HepG2 (cell line): ENCODE data around the gene SKP1. TPM values are rescaled to one million over a fixed set of nuclear protein-coding genes. Genes with fewer than 3 reads are reported as not detected.

Experiments
- ATAC-seq: fragments of 200-7000 bp; cut with Tn5 transposase; 3 replicates; pipeline ENCODE4 v1.9.1; 2020; ENCODE audit warnings: mild to moderate bottlenecking, moderate library complexity
- BruUV-seq: library from RNA; stranded (reverse); fragments of 400-500 nt; replicated peaks from 2 replicates; lab custom pipeline; 2021; lab: Mats Ljungman, UMichigan
- CTCF ChIA-PET: fragments of 300-600 bp; formaldehyde crosslinking; extraction: SDS; loops from one replicate; lab custom pipeline; 2021; ENCODE audit warnings: low total read pairs, inconsistent platforms, low intra/inter-chr PET ratio; lab: Yijun Ruan, JAX
- POLR2A ChIA-PET: fragments of 350-600 bp; sonication (Branson Sonifier 250); formaldehyde crosslinking; loops from one replicate; lab custom pipeline; 2020; ENCODE audit warnings: antibody characterized with exemption, inconsistent platforms; lab: Yijun Ruan, JAX
- DNase-seq: peaks from one replicate; pipeline ENCODE4 v3.0.0-alpha.2; 2015; ENCODE audit warnings: low spot score
- FAIRE-seq: peaks from 3 replicates; lab custom pipeline; 2011; peaks lifted over from hg19 to GRCh38; lab: Jason Lieb, UNC
- H2AFZ ChIP-seq: one replicate; pipeline ENCODE4 v1.6.1; 2011; ENCODE audit warnings: low read length, inconsistent platforms
- H3K27ac ChIP-seq: fragments of 300-600 bp; 3 replicates; pipeline ENCODE4 v1.8.0; 2011; ENCODE audit warnings: mixed run types, mild to moderate bottlenecking, mixed read lengths, low read length, inconsistent platforms; ENCODE audit not compliant: insufficient read depth; ENCODE audit errors: extremely low read length
- H3K27me3 ChIP-seq, 2 experiments: fragments of 200-600 bp in 1 of 2; 2 replicates in 1 of 2; 3 replicates in 1 of 2; pipeline versions ENCODE4 v1.6.0 to v1.8.0; 2011; ENCODE audit warnings: low read length in 2 of 2, mild to moderate bottlenecking in 2 of 2, moderate library complexity in 2 of 2, inconsistent platforms in 1 of 2; ENCODE audit not compliant: insufficient read depth in 2 of 2, control insufficient read depth in 1 of 2
- H3K36me3 ChIP-seq, 2 experiments: fragments of 200-600 bp in 1 of 2; replicated peaks in 1 of 2; 2 replicates in 1 of 2; 3 replicates in 1 of 2; pipeline versions ENCODE4 v1.5.1 to v1.8.0; 2011; ENCODE audit warnings: low read length in 2 of 2, inconsistent platforms in 1 of 2; ENCODE audit not compliant: insufficient read depth in 2 of 2, control insufficient read depth in 1 of 2
- H3K4me1 ChIP-seq: 2 replicates; pipeline ENCODE4 v1.5.1; 2012; ENCODE audit warnings: low read length, inconsistent platforms; ENCODE audit not compliant: insufficient read depth
- H3K4me2 ChIP-seq: 2 replicates; pipeline ENCODE4 v1.6.0; 2011; ENCODE audit warnings: low read depth, low read length, inconsistent platforms
- H3K4me3 ChIP-seq, 3 experiments: fragments of 200-600 bp in 1 of 3; sonication (generic), shearing (Covaris generic) in 1 of 3; replicated peaks in 1 of 3; 2 replicates each; pipeline ENCODE4 v1.5.1; 2011 to 2016; ENCODE audit warnings: low read length in 3 of 3, inconsistent platforms in 2 of 3, low read depth in 2 of 3, mild to moderate bottlenecking in 2 of 3, control low read depth in 1 of 3, mixed read lengths in 1 of 3; ENCODE audit not compliant: insufficient read depth in 1 of 3
- H3K79me2 ChIP-seq: one replicate; pipeline ENCODE4 v1.6.1; 2011; ENCODE audit warnings: low read length, inconsistent platforms; ENCODE audit not compliant: insufficient read depth
- H3K9ac ChIP-seq: 2 replicates; pipeline ENCODE4 v1.6.0; 2011; ENCODE audit warnings: mild to moderate bottlenecking, low read depth, low read length, inconsistent platforms; ENCODE audit not compliant: insufficient read depth
- H3K9me3 ChIP-seq: 2 replicates; pipeline ENCODE4 v1.5.1; 2012; ENCODE audit warnings: mild to moderate bottlenecking, low read length
- H4K20me1 ChIP-seq: 2 replicates; pipeline ENCODE4 v1.6.0; 2011; ENCODE audit warnings: inconsistent platforms, mild to moderate bottlenecking, low read length, moderate library complexity; ENCODE audit not compliant: insufficient read depth
- ATF6 ChIP-seq: sonication (generic); formaldehyde crosslinking; conservative IDR thresholded peaks from 2 replicates; pipeline ENCODE4 v1.4.0; 2020; ENCODE audit warnings: missing genetic modification reagents
- CENPT ChIP-seq: sonication (generic); formaldehyde crosslinking; IDR thresholded peaks from 2 replicates; pipeline ENCODE4 v1.8.0; 2022; ENCODE audit warnings: low read depth, mild to moderate bottlenecking, moderate library complexity, missing genetic modification reagents
- EED ChIP-seq: sonication (generic); formaldehyde crosslinking; IDR thresholded peaks from 2 replicates; pipeline ENCODE4 v1.5.0; 2020; ENCODE audit warnings: mild to moderate bottlenecking, missing genetic modification reagents
- ESRRA ChIP-seq: sonication (generic); formaldehyde crosslinking; IDR thresholded peaks from 2 replicates; pipeline ENCODE4 v1.5.1; 2020; ENCODE audit warnings: mild to moderate bottlenecking, low read depth, missing genetic modification reagents
- EZH2 ChIP-seq: conservative IDR thresholded peaks from 2 replicates; pipeline ENCODE4 v1.6.1; 2012; ENCODE audit warnings: mild to moderate bottlenecking, low read depth, low read length, moderate library complexity
- FOXK1 ChIP-seq: sonication (generic); formaldehyde crosslinking; IDR thresholded peaks from 2 replicates; pipeline ENCODE4 v1.4.0; 2020; ENCODE audit warnings: low read depth, missing genetic modification reagents, borderline replicate concordance
- GTF3A ChIP-seq: sonication (generic); formaldehyde crosslinking; conservative IDR thresholded peaks from 2 replicates; pipeline ENCODE4 v1.4.0; 2020; ENCODE audit warnings: mild to moderate bottlenecking, missing genetic modification reagents
- HDAC2 ChIP-seq: sonication (generic); formaldehyde crosslinking; IDR thresholded peaks from 2 replicates; pipeline ENCODE4 v1.4.0; 2020; ENCODE audit warnings: missing genetic modification reagents
- PRMT3 ChIP-seq: sonication (generic); formaldehyde crosslinking; IDR thresholded peaks from 2 replicates; pipeline ENCODE4 v1.8.1; 2022; ENCODE audit warnings: low read depth, mild to moderate bottlenecking, moderate library complexity, missing genetic modification reagents, borderline replicate concordance
- SYNCRIP ChIP-seq: fragments of 200-400 bp; formaldehyde crosslinking; IDR thresholded peaks from 2 replicates; pipeline ENCODE4 v1.6.1; 2018; ENCODE audit warnings: mild to moderate bottlenecking, low read depth, low read length; ENCODE audit not compliant: insufficient read depth
- TARDBP ChIP-seq: sonication (generic); formaldehyde crosslinking; IDR thresholded peaks from 2 replicates; pipeline ENCODE4 v1.8.0; 2022; ENCODE audit warnings: mild to moderate bottlenecking, missing genetic modification reagents
- ZFAT ChIP-seq: sonication (generic); formaldehyde crosslinking; conservative IDR thresholded peaks from 2 replicates; pipeline ENCODE4 v1.8.1; 2023; ENCODE audit warnings: missing genetic modification reagents, inconsistent platforms
- ZNF251 ChIP-seq: sonication (generic); formaldehyde crosslinking; IDR thresholded peaks from 2 replicates; pipeline ENCODE4 v1.9.0; 2021; ENCODE audit warnings: mild to moderate bottlenecking, missing genetic modification reagents
- ZNF275 ChIP-seq: sonication (generic); formaldehyde crosslinking; IDR thresholded peaks from 2 replicates; pipeline ENCODE4 v1.8.0; 2022; ENCODE audit warnings: missing genetic modification reagents, mild to moderate bottlenecking, inconsistent platforms, borderline replicate concordance
- ZNF512B ChIP-seq: sonication (generic); formaldehyde crosslinking; IDR thresholded peaks from 2 replicates; pipeline ENCODE4 v1.5.1; 2020; ENCODE audit warnings: missing genetic modification reagents, mild to moderate bottlenecking, borderline replicate concordance
- ZNF7 ChIP-seq: IDR thresholded peaks from 2 replicates; pipeline ENCODE4 v1.6.1; 2016; ENCODE audit warnings: missing biosample characterization, missing genetic modification reagents
- WGBS: methylation state at CpG from one replicate; pipeline ENCODE4 v1.1.6; 2017; ENCODE audit warnings: low lambda C conversion rate; 5-methylcytosine and 5-hydroxymethylcytosine counted together
- in situ Hi-C: cut with HindIII; loops from 2 replicates; pipeline ENCODE4 v1.10.0; 2017; ENCODE audit warnings: low pct_unique_long_range_greater_than_20kb; ENCODE audit not compliant: extremely low pct_ligation_motif_present
- intact Hi-C: fragments of 100-400 bp; cut with micrococcal nuclease; formaldehyde crosslinking; loops from one replicate; pipeline ENCODE4 v1.10.0; 2022; ENCODE audit not compliant: unreplicated experiment
- polyA plus RNA-seq, 8 experiments: library from polyadenylated mRNA; depleted of rRNA in 3 of 8; stranded (reverse) in 7 of 8; unstranded in 1 of 8; fragments of >200 nt; fragmentation: Illumina TruSeq in 4 of 8; extraction: Trizol in 4 of 8; gene quantifications; 2 replicates each; pipeline versions ENCODE4 v1.2.1 to v1.2.3, GENCODE V29; 2011 to 2016; ENCODE audit warnings: low read depth in 4 of 8, missing spikeins in 1 of 8, mixed read lengths in 1 of 8; ENCODE audit not compliant: insufficient read depth in 1 of 8
- total RNA-seq, 5 experiments: library from RNA; depleted of rRNA; stranded (reverse); fragments of >200 nt; fragmentation: Illumina TruSeq; extraction: Trizol; gene quantifications; 2 replicates each; pipeline ENCODE4 v1.2.3, GENCODE V29; 2016; ENCODE audit warnings: low read depth in 1 of 5

SKP1 gene
- total and polyA plus RNA-seq, 2 of the 13 experiments (the other 11 are each of a cell fraction or from before 2014, with no cell fraction given): 134 to 340 TPM

GRCh38 chr5:134209477-134210245 is 32.9 kb upstream of the SKP1 start:
- Histone ChIP-seq H3K4me2 (no peak overlapping the region), H2AFZ (no peak overlapping the region), H3K9ac (no peak overlapping the region), H3K9me3 (no peaks in the 10 kb centered on the region), H3K4me3 (no peak overlapping the region), H3K79me2 (peaks cover 94% of the 10 kb centered on the region), H3K4me1 (no peaks in the 10 kb centered on the region; the same call in 1 of the 2 replicates), H3K27me3 (no peaks in the 10 kb centered on the region)
- ATAC-seq (no peak), DNase-seq (no peak), FAIRE-seq (no peak)
- WGBS: 91% methylated on average over 14 of the region's 14 CpGs
- no TSS peak for BruUV-seq
- in situ Hi-C loops: no loop called here
- TF ChIP-seq FOXK1 (CRISPR knock-in tag) (no peak), GTF3A (CRISPR knock-in tag) (no peak), ATF6 (CRISPR knock-in tag) (no peak), TARDBP (no peak), SYNCRIP (no peak), EED (CRISPR knock-in tag) (no peak), HDAC2 (CRISPR knock-in tag) (no peak), ZNF7 (CRISPR knock-in tag) (no peak), EZH2 (no peak), ZFAT (CRISPR knock-in tag) (no peak), ZNF512B (no peak), ZNF275 (CRISPR knock-in tag) (no peak), ZNF251 (CRISPR knock-in tag) (no peak), PRMT3 (no peak), ESRRA (CRISPR knock-in tag) (no peak), CENPT (no peak)
- TF ChIP-seq, all 625 proteins: peak for 0
- ChIA-PET CTCF (no interaction called here), POLR2A (interaction anchor here (1.7 kb wide), 1 partner anchor 17 kb away, joined by 9 read pairs; the partner anchor contains the start of gene PPP2CA)
- peaks cover 74% of the 10 kb centered on the region for H4K20me1 ChIP-seq
- H3K36me3 ChIP-seq: peaks cover 0 to 24% of the 10 kb centered on the region in 2 experiments; a peak in 1 of 5 replicates
- intact Hi-C loops: no loop called here
- H3K27ac ChIP-seq: no peak overlapping the region
